Activated CD4-positive, alpha-beta T cell treated with anti-CD3 and anti-CD28 coated beads, Interleukin-2, amount 50 U/mL, for 4 hours (primary cell): Measurements from ENCODE around the gene PAK5.

Source experiments
- DNase-seq, 2 experiments: peaks; one replicate each; pipeline ENCODE4 v3.0.0-alpha.2; 2020

PAK5 gene

GRCh38 chr20:9572670-9573069 lies 266.2 kb downstream of the PAK5 start:
- no peak for DNase-seq

DNA sequence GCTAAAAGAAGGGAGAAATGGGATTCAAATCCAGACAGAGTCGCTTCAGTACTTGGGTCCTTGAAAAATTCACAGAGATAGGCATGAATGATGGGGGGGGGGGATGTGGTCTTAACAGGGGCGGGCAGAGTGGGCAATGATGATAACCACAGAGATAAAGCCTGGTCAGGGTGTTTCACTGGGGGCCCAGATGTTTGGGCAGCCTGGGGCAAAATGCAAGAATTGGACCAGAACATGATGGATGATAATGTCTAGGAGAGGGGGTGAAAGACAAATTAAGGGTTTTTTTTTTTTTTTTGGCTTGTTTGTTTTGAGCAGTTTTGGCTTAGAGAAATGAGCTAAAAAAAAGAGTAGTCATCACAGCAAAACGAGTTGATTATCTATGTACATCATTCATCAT lies 267.1 kb downstream of the PAK5 start:
- no peak for DNase-seq

GRCh38 chr20:9570612-9571011 lies 268.3 kb downstream of the PAK5 start:
- no peak for DNase-seq

DNA sequence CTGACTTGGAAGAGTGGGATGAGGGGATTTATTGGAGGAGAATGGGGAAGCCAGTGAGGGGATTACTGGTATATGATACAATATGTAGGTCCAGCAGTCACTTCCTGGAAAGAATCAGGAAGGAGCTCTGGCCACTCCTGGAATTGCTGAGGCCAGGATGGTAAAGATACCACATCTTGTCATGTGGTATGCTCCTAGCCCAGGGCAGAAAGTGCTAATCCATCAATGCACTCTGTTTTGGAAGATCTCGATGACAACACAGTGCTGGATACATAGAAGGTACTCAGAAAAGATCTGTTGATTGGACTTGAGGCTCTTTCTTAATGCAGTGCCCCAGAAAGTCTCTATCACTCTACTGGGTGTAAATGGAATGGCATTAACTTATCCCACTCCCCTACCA lies 271.9 kb downstream of the PAK5 start:
- no peak for DNase-seq

DNA sequence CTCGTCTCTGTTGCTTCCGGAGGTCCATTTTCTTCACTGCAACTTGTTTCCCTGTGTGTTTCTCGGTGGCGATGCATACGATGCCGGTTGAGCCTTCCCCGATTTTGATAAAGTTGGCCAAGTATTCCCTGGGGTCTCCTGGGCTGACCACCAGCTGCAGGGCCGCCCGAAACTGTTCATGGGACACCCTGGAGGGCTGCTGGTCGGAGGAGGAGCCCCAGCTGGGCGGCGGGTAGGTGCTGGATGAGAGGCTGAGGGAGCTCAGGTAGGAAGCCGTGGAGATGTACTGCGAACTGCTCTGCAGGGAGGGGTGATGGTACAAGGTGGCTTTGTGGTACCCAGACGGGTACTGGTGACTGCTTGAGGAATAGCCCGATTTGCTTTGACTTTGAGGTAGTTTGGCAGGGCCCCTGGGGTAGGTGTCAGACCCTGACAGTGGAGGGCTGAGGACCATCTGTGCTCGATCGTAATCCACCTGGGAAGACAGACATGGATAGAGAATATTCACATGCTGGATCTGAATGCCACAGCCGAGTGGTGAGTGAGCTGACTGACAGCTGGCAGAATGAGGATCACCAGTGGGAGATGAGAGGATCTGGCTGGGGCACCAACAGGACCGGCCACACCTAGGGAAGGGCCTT lies 272.8 kb downstream of the PAK5 start:
- no peak for DNase-seq

DNA sequence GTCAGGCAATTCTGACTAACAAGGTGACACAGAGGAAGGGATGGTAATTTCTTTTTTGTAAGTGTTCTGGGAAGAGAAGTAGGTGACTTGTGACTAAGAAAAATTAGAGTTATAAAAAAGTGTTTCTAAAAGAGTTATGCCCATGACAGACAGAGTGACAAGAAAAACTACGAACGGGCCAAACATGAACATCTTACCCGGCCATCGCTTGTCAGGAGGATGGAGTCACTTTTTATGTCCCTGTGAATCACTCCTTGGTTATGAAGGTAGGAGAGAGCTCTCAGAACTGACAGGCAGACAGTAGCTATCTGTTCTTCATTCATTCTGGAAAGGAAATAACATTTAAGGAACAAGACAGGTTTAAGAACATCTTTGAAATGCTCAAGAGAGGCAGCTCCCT lies 281.5 kb downstream of the PAK5 start:
- DNase-seq: no peak

- no peak for DNase-seq
These were observed 283.1 kb downstream of the PAK5 start for GRCh38 chr20:9555781-9556180.

- DNase-seq: no peak
These were observed 286.9 kb downstream of the PAK5 start for GRCh38 chr20:9551808-9552550.

DNA sequence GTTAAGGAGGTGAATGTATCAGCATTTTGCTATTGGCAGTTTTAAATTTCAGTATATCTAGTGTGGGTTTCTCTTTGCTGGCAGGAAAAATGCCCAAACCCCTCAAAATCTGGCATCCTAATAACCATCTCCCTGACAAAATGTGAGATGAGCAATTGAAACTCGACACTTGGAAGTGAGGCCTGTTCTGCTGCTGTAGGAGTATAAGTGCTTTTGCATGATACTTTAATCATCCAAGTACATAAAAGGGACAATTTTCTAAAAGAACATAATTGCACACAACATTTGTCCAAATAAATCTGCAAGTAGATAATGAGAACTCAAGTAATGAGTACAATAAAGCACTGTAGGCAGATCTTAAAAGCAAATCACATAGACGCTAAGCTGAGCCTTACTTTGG lies 288.0 kb downstream of the PAK5 start:
- DNase-seq: no peak

DNA sequence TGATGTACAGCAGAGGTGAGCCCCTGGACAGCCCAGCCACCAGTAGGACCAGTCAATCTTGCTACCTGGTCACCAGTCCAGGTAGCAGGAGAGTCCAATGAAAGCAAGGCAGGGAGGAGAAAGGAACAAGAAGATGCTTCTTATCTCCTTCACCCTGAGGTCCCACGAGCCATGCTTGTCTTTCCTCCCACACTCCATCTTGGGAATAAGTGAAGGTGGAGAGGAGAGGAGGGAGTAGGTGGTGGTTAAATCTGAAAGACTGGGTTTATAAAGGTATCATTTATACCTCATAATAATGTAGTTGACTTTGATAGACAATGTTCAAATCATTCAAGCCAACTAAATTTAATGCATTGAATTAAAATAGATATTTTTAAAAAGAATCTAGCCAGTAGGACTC lies 288.6 kb downstream of the PAK5 start:
- no peak for DNase-seq

GRCh38 chr20:9543214-9543613 lies 295.7 kb downstream of the PAK5 start:
- DNase-seq: no peak

- DNase-seq: no peak
These were observed 303.4 kb downstream of the PAK5 start for GRCh38 chr20:9535449-9535848.

DNA sequence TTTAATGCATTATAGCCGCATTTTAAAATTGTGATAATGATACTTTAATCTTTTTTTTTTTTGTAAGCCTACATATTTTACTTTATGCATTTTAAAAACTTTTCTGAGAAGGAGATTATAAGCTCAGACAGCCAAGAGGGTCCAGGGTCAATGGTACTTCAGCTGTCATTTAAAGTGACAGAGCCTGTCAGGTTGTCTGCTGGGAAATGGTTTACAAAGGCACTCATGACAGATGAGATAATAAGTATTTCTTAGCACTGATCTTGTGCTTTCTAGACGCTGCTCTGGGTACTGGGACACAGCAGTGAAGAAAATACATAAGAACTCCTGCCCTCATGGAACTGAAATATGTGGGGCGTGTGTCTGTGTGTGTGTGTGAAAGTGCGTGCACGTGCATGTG lies 304.9 kb downstream of the PAK5 start:
- DNase-seq: no peak

DNA sequence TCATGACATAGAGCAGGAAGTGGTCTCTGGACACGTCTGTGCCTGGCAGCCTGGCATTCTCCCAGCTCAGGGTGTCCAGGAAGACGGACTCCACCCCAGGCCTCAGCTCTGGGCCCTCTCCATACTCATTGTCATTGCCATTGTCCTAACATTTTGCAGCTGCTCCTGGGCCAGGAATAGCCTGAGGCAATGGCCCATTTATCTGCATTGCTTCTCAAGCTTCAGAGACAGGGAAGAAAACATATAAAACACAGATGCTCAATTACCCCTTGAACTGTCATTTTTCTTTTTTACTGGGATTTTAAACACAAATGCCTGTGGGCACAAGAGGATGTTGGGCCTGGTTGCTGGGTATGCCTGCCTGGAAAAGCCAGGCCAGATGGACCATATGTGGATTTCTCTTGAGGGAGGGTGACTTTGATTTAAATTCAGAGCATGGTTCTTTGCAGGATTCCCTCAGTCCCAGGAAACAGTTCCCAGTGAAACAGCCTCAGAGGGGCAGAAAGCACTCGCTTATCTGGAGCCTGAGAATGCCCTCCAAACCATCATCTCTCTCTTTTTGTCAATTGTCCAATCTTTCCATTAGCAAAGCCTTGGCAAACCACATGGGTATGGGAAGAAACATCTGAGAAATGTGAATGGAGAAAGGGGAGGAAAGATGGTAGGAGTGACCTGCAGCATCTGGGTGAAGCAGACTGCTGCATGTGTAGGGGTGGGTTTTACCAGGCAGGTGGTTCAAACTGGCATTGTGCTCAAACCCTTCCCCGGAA lies 306.6 kb downstream of the PAK5 start:
- no peak for DNase-seq

GRCh38 chr20:9531581-9531980 lies 307.3 kb downstream of the PAK5 start:
- DNase-seq: no peak

DNA sequence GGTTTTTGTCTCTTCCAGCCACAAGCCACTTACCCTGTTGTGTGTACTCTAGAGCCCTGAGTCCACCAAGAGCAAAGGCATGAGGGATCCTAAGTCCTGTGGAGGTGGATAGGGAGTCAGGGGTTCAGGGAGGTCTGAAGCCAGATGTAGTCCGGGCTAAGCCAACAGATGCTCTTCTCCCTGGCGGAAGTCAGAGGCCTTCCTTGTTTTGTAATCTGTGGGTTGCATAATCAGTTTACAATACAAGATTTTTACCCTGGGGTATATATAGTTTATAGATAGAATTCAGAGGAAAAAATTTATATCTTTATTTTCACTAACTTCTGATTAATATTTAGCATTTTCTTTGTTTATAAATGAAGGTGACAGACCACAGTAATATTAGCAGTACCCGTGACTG lies 315.2 kb downstream of the PAK5 start:
- no peak for DNase-seq

DNA sequence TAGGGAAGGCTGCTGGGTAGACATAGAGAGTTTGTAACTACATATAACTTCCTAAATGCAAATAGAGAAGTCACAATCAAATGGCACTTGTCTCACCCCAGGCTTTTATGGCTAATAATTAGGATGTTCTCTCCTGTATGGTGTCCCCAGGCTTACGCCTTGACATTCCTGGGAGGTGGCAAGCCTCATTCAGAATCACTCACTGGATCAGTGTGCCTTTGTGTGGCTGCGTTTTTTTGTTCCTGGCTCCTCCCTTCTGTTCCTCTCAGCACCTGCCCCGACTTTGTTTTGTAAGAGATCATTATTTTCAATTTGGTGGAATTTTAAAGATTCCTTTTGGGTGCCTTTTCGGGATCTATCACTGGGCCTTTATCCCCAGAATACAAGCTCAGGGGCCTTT lies 318.8 kb downstream of the PAK5 start:
- no peak for DNase-seq

DNA sequence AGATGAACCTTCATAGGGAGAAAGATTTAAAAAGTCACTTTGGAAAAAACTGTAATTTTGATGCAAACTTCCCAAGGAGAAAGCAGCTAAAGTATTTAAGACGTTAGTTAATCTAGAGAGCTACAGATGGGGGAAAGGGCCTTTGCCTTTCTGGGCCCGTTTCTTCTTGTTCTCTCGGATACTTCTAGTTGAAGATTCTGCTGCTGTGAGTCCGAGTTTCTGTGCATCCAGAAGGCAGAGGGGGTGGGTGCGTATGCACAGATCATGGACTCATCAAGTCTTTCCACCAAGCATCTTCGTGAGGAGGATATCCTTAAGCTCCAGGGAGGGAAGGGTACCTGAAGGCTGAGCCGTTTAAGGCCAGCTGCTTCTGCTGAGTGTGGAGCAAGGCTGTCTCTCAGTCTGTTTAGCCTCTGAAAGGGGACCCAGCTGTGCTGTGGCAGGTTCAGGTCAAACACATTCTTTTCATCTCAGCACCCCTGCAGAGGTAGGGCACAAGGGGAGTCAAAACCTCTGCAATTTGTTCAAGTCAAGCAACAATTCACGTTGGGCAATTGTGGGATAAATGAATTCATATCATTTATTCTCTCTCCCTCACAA lies 320.2 kb downstream of the PAK5 start:
- no peak for DNase-seq

- DNase-seq: no peak
These were observed 321.3 kb downstream of the PAK5 start for GRCh38 chr20:9517297-9518162.

DNA sequence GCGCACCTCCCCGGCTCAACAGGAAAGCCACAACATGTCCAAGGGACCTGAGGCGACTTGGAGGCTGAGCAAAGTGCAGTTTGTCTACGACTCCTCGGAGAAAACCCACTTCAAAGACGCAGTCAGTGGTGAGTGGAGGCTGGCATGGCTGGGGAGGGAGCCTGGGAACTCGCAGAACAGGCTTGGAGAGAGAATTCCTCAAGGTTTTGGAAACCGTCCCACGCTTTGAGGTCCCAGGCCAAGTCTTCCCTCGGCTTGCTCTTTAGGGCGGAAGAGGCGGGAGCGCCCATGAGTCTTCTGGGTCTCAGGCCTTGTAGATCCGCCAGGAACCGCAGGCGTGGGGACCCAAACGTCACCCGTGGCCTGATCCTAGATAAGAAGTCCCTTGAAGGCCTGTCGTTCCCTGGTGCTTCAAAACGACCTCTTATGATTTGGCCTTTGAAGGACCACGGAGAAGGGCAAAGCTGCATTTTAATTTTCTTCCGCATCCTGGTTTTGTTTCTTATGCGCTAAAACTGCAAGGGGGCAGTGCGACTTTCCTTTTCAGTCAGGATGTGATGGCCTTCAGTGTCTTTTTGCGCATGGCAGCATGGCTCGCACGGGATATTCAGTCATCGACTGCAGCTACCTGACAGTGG lies 322.5 kb downstream of the PAK5 start:
- DNase-seq: no peak

- DNase-seq: no peak
These were observed 323.1 kb downstream of the PAK5 start for GRCh38 chr20:9515741-9516233.

DNA sequence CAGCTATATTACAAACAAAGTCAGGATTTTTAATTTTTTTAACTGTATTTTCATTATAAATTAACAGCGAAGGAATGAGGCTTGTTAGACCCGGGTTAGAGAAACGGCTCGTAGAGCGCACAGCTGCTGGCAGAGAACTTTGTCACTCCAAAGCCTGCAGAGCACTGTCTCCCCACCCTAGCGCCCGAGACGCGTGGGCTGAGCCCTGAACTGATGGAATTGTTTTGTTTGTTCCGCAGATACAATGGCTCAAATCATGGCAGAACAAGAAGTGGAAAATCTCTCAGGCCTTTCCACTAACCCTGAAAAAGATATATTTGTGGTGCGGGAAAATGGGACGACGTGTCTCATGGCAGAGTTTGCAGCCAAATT lies 323.7 kb downstream of the PAK5 start:
- DNase-seq: no peak
